ENCODE data around the gene PLXDC2.

The PLXDC2 gene

GRCh38 chr10:20132816-20133215 is 316.6 kb downstream of the PLXDC2 start:
- Histone ChIP-seq H3K4me1 (ENCODE audit: insufficient read depth, low read length) (no peaks in the 10 kb centered on the region), H4K20me1 (ENCODE audit: insufficient read depth, low read length) (no peaks in the 10 kb centered on the region), H3K4me3 (ENCODE audit: low read depth in 1 of 2, low read length in 2 of 2) (no peak overlapping the region), H3K36me3 (ENCODE audit: insufficient read depth, low read length) (no peaks in the 10 kb centered on the region), H3K27ac (ENCODE audit: low read length) (no peak overlapping the region), H2AFZ (ENCODE audit: low read depth, low read length) (no peak overlapping the region), H3K9ac (ENCODE audit: low read depth, low read length) (no peak overlapping the region), H3K9me3 (ENCODE audit: insufficient read depth, low read length, severe bottlenecking) (peaks cover 6% of the 10 kb centered on the region), H3K79me2 (ENCODE audit: insufficient read depth, low read length) (no peaks in the 10 kb centered on the region), H3K27me3 (ENCODE audit: insufficient read depth, low read length, poor library complexity) (no peaks in the 10 kb centered on the region), H3K4me2 (ENCODE audit: insufficient read depth, low read length) (no peak overlapping the region)
- no peak for DNase-seq
- TF ChIP-seq, protein P1, sequence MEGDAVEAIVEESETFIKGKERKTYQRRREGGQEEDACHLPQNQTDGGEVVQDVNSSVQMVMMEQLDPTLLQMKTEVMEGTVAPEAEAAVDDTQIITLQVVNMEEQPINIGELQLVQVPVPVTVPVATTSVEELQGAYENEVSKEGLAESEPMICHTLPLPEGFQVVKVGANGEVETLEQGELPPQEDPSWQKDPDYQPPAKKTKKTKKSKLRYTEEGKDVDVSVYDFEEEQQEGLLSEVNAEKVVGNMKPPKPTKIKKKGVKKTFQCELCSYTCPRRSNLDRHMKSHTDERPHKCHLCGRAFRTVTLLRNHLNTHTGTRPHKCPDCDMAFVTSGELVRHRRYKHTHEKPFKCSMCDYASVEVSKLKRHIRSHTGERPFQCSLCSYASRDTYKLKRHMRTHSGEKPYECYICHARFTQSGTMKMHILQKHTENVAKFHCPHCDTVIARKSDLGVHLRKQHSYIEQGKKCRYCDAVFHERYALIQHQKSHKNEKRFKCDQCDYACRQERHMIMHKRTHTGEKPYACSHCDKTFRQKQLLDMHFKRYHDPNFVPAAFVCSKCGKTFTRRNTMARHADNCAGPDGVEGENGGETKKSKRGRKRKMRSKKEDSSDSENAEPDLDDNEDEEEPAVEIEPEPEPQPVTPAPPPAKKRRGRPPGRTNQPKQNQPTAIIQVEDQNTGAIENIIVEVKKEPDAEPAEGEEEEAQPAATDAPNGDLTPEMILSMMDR (IDR thresholded peaks at IDR 0.05; ENCODE audit: borderline replicate concordance, extremely low read depth, low read length, poor library complexity, severe bottlenecking): no peak
- TF ChIP-seq EZH2 (IDR thresholded peaks at IDR 0.05; ENCODE audit: borderline replicate concordance, low read depth, low read length, severe bottlenecking): no peak
- no peak for ATAC-seq (ENCODE audit: insufficient read depth, low read depth)

- Histone ChIP-seq H3K36me3 (ENCODE audit: insufficient read depth, low read length) (no peaks in the 10 kb centered on the region), H3K9ac (ENCODE audit: low read depth, low read length) (no peak overlapping the region), H3K9me3 (ENCODE audit: insufficient read depth, low read length, severe bottlenecking) (peaks cover 6% of the 10 kb centered on the region), H3K27ac (ENCODE audit: low read length) (no peak overlapping the region), H3K4me3 (ENCODE audit: low read depth in 1 of 2, low read length in 2 of 2) (no peak overlapping the region), H4K20me1 (ENCODE audit: insufficient read depth, low read length) (no peaks in the 10 kb centered on the region), H3K27me3 (ENCODE audit: insufficient read depth, low read length, poor library complexity) (no peaks in the 10 kb centered on the region), H3K4me2 (ENCODE audit: insufficient read depth, low read length) (no peak overlapping the region), H3K4me1 (ENCODE audit: insufficient read depth, low read length) (no peaks in the 10 kb centered on the region), H2AFZ (ENCODE audit: low read depth, low read length) (no peak overlapping the region), H3K79me2 (ENCODE audit: insufficient read depth, low read length) (no peaks in the 10 kb centered on the region)
- TF ChIP-seq, protein P1 (IDR thresholded peaks at IDR 0.05; ENCODE audit: borderline replicate concordance, extremely low read depth, low read length, poor library complexity, severe bottlenecking): no peak
- no peak for TF ChIP-seq EZH2 (IDR thresholded peaks at IDR 0.05; ENCODE audit: borderline replicate concordance, low read depth, low read length, severe bottlenecking)
- no peak for ATAC-seq (ENCODE audit: insufficient read depth, low read depth)
- no peak for DNase-seq
Measured at GRCh38 chr10:20133669-20134189, 317.5 kb downstream of the PLXDC2 start.

DNA sequence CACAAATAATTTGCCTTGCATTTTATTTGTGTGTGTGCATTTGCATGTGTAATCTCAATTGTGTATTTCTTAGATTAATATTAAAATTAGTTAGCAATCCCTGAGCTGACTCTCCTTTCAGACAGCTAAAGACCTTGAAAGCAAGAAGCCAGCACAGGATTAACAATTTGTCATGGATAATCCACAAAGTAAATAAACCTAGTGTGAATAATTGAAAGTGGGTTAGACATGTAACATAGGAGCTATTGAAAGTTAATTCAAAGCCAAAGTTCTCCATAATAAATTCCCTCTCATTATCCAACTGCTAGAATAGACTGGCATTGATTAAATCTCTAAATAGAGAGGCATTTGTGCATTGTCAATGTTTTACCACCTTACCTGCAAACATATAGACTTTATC is 326.1 kb downstream of the PLXDC2 start:
- H3K79me2 ChIP-seq (ENCODE audit: insufficient read depth, low read length): no peaks in the 10 kb centered on the region
- DNase-seq (no peak), ATAC-seq (ENCODE audit: insufficient read depth, low read depth) (no peak)
- H3K4me3 ChIP-seq (ENCODE audit: low read depth in 1 of 2, low read length in 2 of 2): no peak overlapping the region
- H3K4me2 ChIP-seq (ENCODE audit: insufficient read depth, low read length): no peak overlapping the region
- no peak overlapping the region for H3K9ac ChIP-seq (ENCODE audit: low read depth, low read length)
- H3K27me3 ChIP-seq (ENCODE audit: insufficient read depth, low read length, poor library complexity): no peaks in the 10 kb centered on the region
- H3K36me3 ChIP-seq (ENCODE audit: insufficient read depth, low read length): no peaks in the 10 kb centered on the region
- H4K20me1 ChIP-seq (ENCODE audit: insufficient read depth, low read length): no peaks in the 10 kb centered on the region
- no peak overlapping the region for H3K27ac ChIP-seq (ENCODE audit: low read length)
- TF ChIP-seq, protein P1 (IDR thresholded peaks at IDR 0.05; ENCODE audit: borderline replicate concordance, extremely low read depth, low read length, poor library complexity, severe bottlenecking): no peak
- TF ChIP-seq EZH2 (IDR thresholded peaks at IDR 0.05; ENCODE audit: borderline replicate concordance, low read depth, low read length, severe bottlenecking): no peak
- no peak overlapping the region for H2AFZ ChIP-seq (ENCODE audit: low read depth, low read length)
- H3K4me1 ChIP-seq (ENCODE audit: insufficient read depth, low read length): no peaks in the 10 kb centered on the region
- no peaks in the 10 kb centered on the region for H3K9me3 ChIP-seq (ENCODE audit: insufficient read depth, low read length, severe bottlenecking)

- no peak overlapping the region for H3K9ac ChIP-seq (ENCODE audit: low read depth, low read length)
- H3K36me3 ChIP-seq (ENCODE audit: insufficient read depth, low read length): no peaks in the 10 kb centered on the region
- DNase-seq (no peak), ATAC-seq (ENCODE audit: insufficient read depth, low read depth) (no peak)
- H3K27ac ChIP-seq (ENCODE audit: low read length): no peak overlapping the region
- H3K79me2 ChIP-seq (ENCODE audit: insufficient read depth, low read length): no peaks in the 10 kb centered on the region
- no peaks in the 10 kb centered on the region for H3K9me3 ChIP-seq (ENCODE audit: insufficient read depth, low read length, severe bottlenecking)
- no peaks in the 10 kb centered on the region for H3K27me3 ChIP-seq (ENCODE audit: insufficient read depth, low read length, poor library complexity)
- no peaks in the 10 kb centered on the region for H3K4me1 ChIP-seq (ENCODE audit: insufficient read depth, low read length)
- H3K4me2 ChIP-seq (ENCODE audit: insufficient read depth, low read length): no peak overlapping the region
- TF ChIP-seq EZH2 (IDR thresholded peaks at IDR 0.05; ENCODE audit: borderline replicate concordance, low read depth, low read length, severe bottlenecking): no peak
- TF ChIP-seq, protein P1 (IDR thresholded peaks at IDR 0.05; ENCODE audit: borderline replicate concordance, extremely low read depth, low read length, poor library complexity, severe bottlenecking): no peak
- no peaks in the 10 kb centered on the region for H4K20me1 ChIP-seq (ENCODE audit: insufficient read depth, low read length)
- H2AFZ ChIP-seq (ENCODE audit: low read depth, low read length): no peak overlapping the region
- no peak overlapping the region for H3K4me3 ChIP-seq (ENCODE audit: low read depth in 1 of 2, low read length in 2 of 2)
Measured at GRCh38 chr10:20144268-20144667, 328.0 kb downstream of the PLXDC2 start.

Data from DND-41 (cell line).